ENCODE results near the gene LRMDA. TPM values are rescaled to one million over a fixed set of nuclear protein-coding genes. Genes with fewer than 3 reads are reported as not detected.

The LRMDA gene
- total RNA-seq, 2 donors from 2014 or later: 9.6 to 12.6 TPM

GRCh38 chr10:75928231-75928630 is 496.8 kb downstream of the LRMDA start:
- no peaks in the 10 kb centered on the region for H3K27me3 ChIP-seq (replicated peaks; ENCODE audit: insufficient read depth)
- intact Hi-C loops (cut with DNase I): no loop called here
- H3K4me1 ChIP-seq (replicated peaks): no peaks in the 10 kb centered on the region
- DNase-seq (ENCODE audit: low spot score): no peak
- no peak overlapping the region for H3K4me3 ChIP-seq
- no peaks in the 10 kb centered on the region for H3K9me3 ChIP-seq
- H3K27ac ChIP-seq: no peak overlapping the region
- H3K36me3 ChIP-seq: no peaks in the 10 kb centered on the region
- 88% methylated on average over 6 of the region's 6 CpGs for WGBS
- TF ChIP-seq POLR2AphosphoS5 (IDR thresholded peaks at IDR 0.05): no peak
- TF ChIP-seq POLR2A (IDR thresholded peaks at IDR 0.05): no peak
- TF ChIP-seq CTCF (IDR thresholded peaks at IDR 0.05): no peak

GRCh38 chr10:75929630-75930161 is 498.3 kb downstream of the LRMDA start:
- H3K9me3 ChIP-seq: no peaks in the 10 kb centered on the region
- no peak for TF ChIP-seq POLR2AphosphoS5 (IDR thresholded peaks at IDR 0.05)
- WGBS: 93% methylated on average over 2 of the region's 2 CpGs
- H3K4me3 ChIP-seq: no peak overlapping the region
- no peak for DNase-seq (ENCODE audit: low spot score)
- H3K36me3 ChIP-seq: no peaks in the 10 kb centered on the region
- intact Hi-C loops (cut with DNase I): no loop called here
- H3K27ac ChIP-seq: no peak overlapping the region
- no peaks in the 10 kb centered on the region for H3K4me1 ChIP-seq (replicated peaks)
- no peaks in the 10 kb centered on the region for H3K27me3 ChIP-seq (replicated peaks; ENCODE audit: insufficient read depth)

- no peaks in the 10 kb centered on the region for H3K4me1 ChIP-seq (replicated peaks)
- H3K9me3 ChIP-seq: no peaks in the 10 kb centered on the region
- DNase-seq (ENCODE audit: low spot score): no peak
- 89% methylated on average over 3 of the region's 3 CpGs for WGBS
- no peak for TF ChIP-seq POLR2A (IDR thresholded peaks at IDR 0.05)
- TF ChIP-seq POLR2AphosphoS5 (IDR thresholded peaks at IDR 0.05): no peak
- no peak for TF ChIP-seq CTCF (IDR thresholded peaks at IDR 0.05)
- H3K4me3 ChIP-seq: no peak overlapping the region
- H3K27me3 ChIP-seq (replicated peaks; ENCODE audit: insufficient read depth): no peaks in the 10 kb centered on the region
- H3K27ac ChIP-seq: no peak overlapping the region
- intact Hi-C loops (cut with DNase I): no loop called here
- H3K36me3 ChIP-seq: no peaks in the 10 kb centered on the region
These were observed 501.5 kb downstream of the LRMDA start for GRCh38 chr10:75932921-75933320.

GRCh38 chr10:75935240-75935639 is 503.8 kb downstream of the LRMDA start:
- no peak for DNase-seq (ENCODE audit: low spot score)
- no peak overlapping the region for H3K27ac ChIP-seq
- no peak overlapping the region for H3K4me3 ChIP-seq
- no peaks in the 10 kb centered on the region for H3K9me3 ChIP-seq
- H3K27me3 ChIP-seq (replicated peaks; ENCODE audit: insufficient read depth): no peaks in the 10 kb centered on the region
- H3K36me3 ChIP-seq: no peaks in the 10 kb centered on the region
- WGBS: 82% methylated on average over 3 of the region's 3 CpGs
- TF ChIP-seq POLR2AphosphoS5 (IDR thresholded peaks at IDR 0.05): no peak
- TF ChIP-seq CTCF (IDR thresholded peaks at IDR 0.05): no peak
- no peak for TF ChIP-seq POLR2A (IDR thresholded peaks at IDR 0.05)
- intact Hi-C loops (cut with DNase I): no loop called here
- no peaks in the 10 kb centered on the region for H3K4me1 ChIP-seq (replicated peaks)

- 87% methylated on average over 5 of the region's 5 CpGs for WGBS
- no peaks in the 10 kb centered on the region for H3K4me1 ChIP-seq (replicated peaks)
These were observed 504.4 kb downstream of the LRMDA start for GRCh38 chr10:75935650-75936400.

More at GRCh38 chr10:75935650-75936400, 504.4 kb downstream of the LRMDA start:
- intact Hi-C loops (cut with DNase I): no loop called here
- Histone ChIP-seq H3K27me3 (replicated peaks; ENCODE audit: insufficient read depth) (no peaks in the 10 kb centered on the region), H3K4me3 (no peak overlapping the region), H3K36me3 (no peaks in the 10 kb centered on the region), H3K9me3 (no peaks in the 10 kb centered on the region), H3K27ac (no peak overlapping the region)
- TF ChIP-seq POLR2AphosphoS5 (IDR thresholded peaks at IDR 0.05) (no peak), POLR2A (IDR thresholded peaks at IDR 0.05) (no peak), CTCF (IDR thresholded peaks at IDR 0.05) (no peak)
- DNase-seq (ENCODE audit: low spot score): no peak
